MM.1S (cell line): ENCODE measurements around the gene GSTM2.
"Not testable (repeated sequence)": the region's sequence is repeated elsewhere in the genome, so short reads cannot be mapped to it uniquely, and the experiment has no call there.

Experiments used
- DNase-seq: peaks from one replicate; pipeline ENCODE4 v3.0.0-alpha.2; 2015
- H2AFZ ChIP-seq: fragments of 300-600 bp; sonication (generic); 2 replicates; pipeline ENCODE4 v1.6.0; 2016; ENCODE audit warnings: antibody characterized with exemption, low read length
- H3F3A ChIP-seq: fragments of 300-600 bp; sonication (generic); 2 replicates; pipeline ENCODE4 v1.6.1; 2016; ENCODE audit warnings: mild to moderate bottlenecking, antibody characterized with exemption, low read length, moderate library complexity, mixed read lengths; ENCODE audit not compliant: insufficient read depth
- H3K27ac ChIP-seq: fragments of 300-600 bp; sonication (generic); 2 replicates; pipeline ENCODE4 v1.5.1; 2016; ENCODE audit warnings: mild to moderate bottlenecking, low read length
- H3K27me3 ChIP-seq: fragments of 300-600 bp; sonication (generic); replicated peaks from 2 replicates; pipeline ENCODE4 v1.6.0; 2016; ENCODE audit warnings: low read length; ENCODE audit not compliant: insufficient read depth
- H3K36me3 ChIP-seq: fragments of 300-600 bp; sonication (generic); replicated peaks from 2 replicates; pipeline ENCODE4 v1.6.1; 2016; ENCODE audit warnings: mild to moderate bottlenecking, low read length, mixed read lengths; ENCODE audit not compliant: insufficient read depth
- H3K4me1 ChIP-seq: fragments of 300-600 bp; sonication (generic); 2 replicates; pipeline ENCODE4 v1.6.1; 2016; ENCODE audit warnings: low read length, mixed read lengths
- H3K4me2 ChIP-seq: fragments of 300-600 bp; sonication (generic); 2 replicates; pipeline ENCODE4 v1.6.0; 2016; ENCODE audit warnings: low read depth, low read length
- H3K4me3 ChIP-seq: fragments of 300-600 bp; sonication (generic); 2 replicates; pipeline ENCODE4 v1.5.1; 2016; ENCODE audit warnings: low read length, mixed read lengths
- H3K79me2 ChIP-seq: fragments of 300-600 bp; sonication (generic); 2 replicates; pipeline ENCODE4 v1.6.1; 2016; ENCODE audit warnings: mixed run types, low read length, mixed read lengths
- H3K9ac ChIP-seq: fragments of 300-600 bp; sonication (generic); 2 replicates; pipeline ENCODE4 v1.6.1; 2016; ENCODE audit warnings: low read length, mixed read lengths
- H3K9me2 ChIP-seq: fragments of 300-600 bp; sonication (generic); replicated peaks from 2 replicates; pipeline ENCODE4 v1.6.1; 2016; ENCODE audit warnings: mild to moderate bottlenecking, low read length, mixed read lengths; ENCODE audit not compliant: insufficient read depth
- H3K9me3 ChIP-seq: fragments of 300-600 bp; sonication (generic); replicated peaks from 2 replicates; pipeline ENCODE4 v1.6.1; 2016; ENCODE audit warnings: mild to moderate bottlenecking, low read length, mixed read lengths; ENCODE audit not compliant: insufficient read depth
- H4K20me1 ChIP-seq: fragments of 300-600 bp; sonication (generic); 2 replicates; pipeline ENCODE4 v1.6.1; 2016; ENCODE audit warnings: mild to moderate bottlenecking, low read length, moderate library complexity, mixed read lengths; ENCODE audit not compliant: insufficient read depth
- CTCF ChIP-seq: fragments of 300-600 bp; sonication (generic); IDR thresholded peaks from 2 replicates; pipeline ENCODE4 v1.5.1; 2016; ENCODE audit warnings: antibody characterized with exemption, low read length, mixed read lengths
- EZH2 ChIP-seq: fragments of 300-600 bp; sonication (generic); optimal IDR thresholded peaks from 2 replicates; pipeline ENCODE3; 2017; ENCODE audit warnings: low read depth, mild to moderate bottlenecking, antibody characterized with exemption, low read length, mixed read lengths
- EZH2phosphoT487 ChIP-seq: fragments of 300-600 bp; sonication (generic); IDR thresholded peaks from 2 replicates; pipeline ENCODE4 v1.6.1; 2018; ENCODE audit warnings: antibody characterized with exemption, low read length

The GSTM2 gene

GRCh38 chr1:109697066-109697465, 29.2 kb downstream of the GSTM2 start:
- no peak overlapping the region for H3K27ac ChIP-seq
- no peak overlapping the region for H2AFZ ChIP-seq
- TF ChIP-seq EZH2phosphoT487 (no peak), CTCF (no peak), EZH2 (no peak)
- no peak overlapping the region for H3K4me2 ChIP-seq
- H4K20me1 ChIP-seq, result no peaks in the 10 kb centered on the region
- H3K4me1 ChIP-seq, result no peaks in the 10 kb centered on the region
- H3K9ac ChIP-seq, result no peak overlapping the region
- DNase-seq, result no peak
- H3K27me3 ChIP-seq, result no peaks in the 10 kb centered on the region
- no peaks in the 10 kb centered on the region for H3F3A ChIP-seq
- H3K36me3 ChIP-seq, result no peaks in the 10 kb centered on the region
- H3K9me3 ChIP-seq, result no peaks in the 10 kb centered on the region
- H3K4me3 ChIP-seq, result no peak overlapping the region
- no peaks in the 10 kb centered on the region for H3K79me2 ChIP-seq
- no peaks in the 10 kb centered on the region for H3K9me2 ChIP-seq

GRCh38 chr1:109697861-109698260, 30.0 kb downstream of the GSTM2 start:
- H3K79me2 ChIP-seq, H3K27ac ChIP-seq, H3F3A ChIP-seq, H3K9me2 ChIP-seq, H4K20me1 ChIP-seq, DNase-seq, H3K4me3 ChIP-seq, H3K4me2 ChIP-seq, H3K9ac ChIP-seq, H3K36me3 ChIP-seq, H2AFZ ChIP-seq, H3K4me1 ChIP-seq, H3K27me3 ChIP-seq, H3K9me3 ChIP-seq: not testable (repeated sequence)

- H3K4me1 ChIP-seq, H3K36me3 ChIP-seq, H3K9ac ChIP-seq, H3K9me2 ChIP-seq, H3F3A ChIP-seq, H4K20me1 ChIP-seq, H3K27me3 ChIP-seq, H3K79me2 ChIP-seq, H3K4me3 ChIP-seq, H3K9me3 ChIP-seq, H2AFZ ChIP-seq, H3K4me2 ChIP-seq, DNase-seq, H3K27ac ChIP-seq: not testable (repeated sequence)
Observed at GRCh38 chr1:109702940-109703339, 35.1 kb downstream of the GSTM2 start.

GRCh38 chr1:109704173-109704572, 36.3 kb downstream of the GSTM2 start:
- Histone ChIP-seq H2AFZ (no peak overlapping the region), H3F3A (no peaks in the 10 kb centered on the region), H3K9me2 (no peaks in the 10 kb centered on the region), H3K4me1 (no peaks in the 10 kb centered on the region), H4K20me1 (no peaks in the 10 kb centered on the region), H3K27ac (no peak overlapping the region), H3K9me3 (no peaks in the 10 kb centered on the region), H3K36me3 (no peaks in the 10 kb centered on the region), H3K79me2 (no peaks in the 10 kb centered on the region), H3K27me3 (no peaks in the 10 kb centered on the region), H3K4me3 (no peak overlapping the region), H3K4me2 (no peak overlapping the region), H3K9ac (no peak overlapping the region)
- TF ChIP-seq CTCF, result no peak
- no peak for TF ChIP-seq EZH2phosphoT487
- no peak for TF ChIP-seq EZH2
- DNase-seq, result no peak
